Eye (tissue), 1 donor: ENCODE results near the gene LRRFIP1.

Experiments
- DNase-seq: peaks from one replicate; pipeline ENCODE4 v3.0.0-alpha.2; 2015

LRRFIP1 gene

DNA sequence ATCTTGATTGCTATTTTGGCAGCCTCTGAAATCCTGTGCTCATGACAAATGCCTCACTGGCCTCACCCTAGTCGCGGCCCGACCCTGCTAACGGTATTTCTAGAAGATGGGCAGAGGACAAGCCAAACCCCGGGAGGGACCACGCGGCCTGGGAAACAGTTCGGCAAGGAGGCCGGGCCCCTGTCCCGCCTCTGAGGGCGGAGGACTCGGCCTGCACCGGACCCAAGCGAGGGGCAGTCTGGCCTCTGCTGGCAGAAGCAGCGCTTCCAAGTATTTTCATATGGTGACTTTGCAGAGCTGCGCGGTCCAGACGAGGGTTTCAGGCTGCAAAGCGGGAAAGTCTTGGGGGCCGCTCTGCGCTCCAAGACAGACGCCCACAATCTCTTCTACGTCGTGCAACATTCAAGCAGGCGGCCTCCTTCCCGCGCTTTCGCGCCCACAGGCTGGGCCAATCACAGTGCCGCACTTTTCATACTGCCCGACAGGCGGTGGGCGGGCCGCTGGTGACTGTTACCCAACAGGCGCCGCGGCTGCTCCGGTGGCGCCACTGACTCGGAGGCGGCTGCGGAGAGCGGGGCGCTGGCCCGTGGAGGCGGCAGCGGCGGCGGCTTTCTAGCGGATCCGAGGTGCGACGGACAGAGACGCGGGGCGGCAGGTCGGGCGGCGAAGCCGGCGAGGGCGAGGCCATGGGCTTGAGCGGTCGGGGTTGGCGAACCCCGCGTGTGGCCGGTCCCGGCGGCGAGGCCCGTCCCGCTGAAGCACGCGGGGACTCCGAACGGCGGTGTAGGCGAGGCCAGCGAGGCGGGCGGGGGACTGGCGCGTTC lies 171.1 kb downstream of the LRRFIP1 start, which contains the start of gene RBM44:
Gene RBM44, plus strand, starts transcription at position 544 of the 824 bp plus-strand sequence. CDS start 14,831 bp downstream, outside the sequence.
- no peak for DNase-seq

GRCh38 chr2:237799060-237799428 lies 171.7 kb downstream of the LRRFIP1 start:
- DNase-seq, result no peak

DNA sequence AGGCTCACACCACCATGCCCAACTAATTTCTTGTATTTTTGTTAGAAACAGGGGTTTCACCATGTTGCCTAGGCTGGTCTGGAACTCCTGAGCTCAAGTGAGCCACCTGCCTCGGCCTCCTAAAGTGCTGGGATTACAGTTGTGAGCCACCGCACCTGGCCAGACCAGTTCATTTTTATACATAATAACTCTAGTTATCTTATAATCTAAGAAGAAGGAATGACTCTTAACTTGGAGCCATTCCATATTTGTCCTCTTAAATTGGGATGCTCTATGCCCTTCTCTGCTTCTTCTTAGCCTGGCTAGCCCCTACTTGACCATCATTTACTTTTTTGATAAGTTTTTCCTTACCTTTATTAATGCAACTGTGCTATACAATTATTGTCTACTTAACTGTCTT lies 174.1 kb downstream of the LRRFIP1 start:
- DNase-seq, result no peak

DNA sequence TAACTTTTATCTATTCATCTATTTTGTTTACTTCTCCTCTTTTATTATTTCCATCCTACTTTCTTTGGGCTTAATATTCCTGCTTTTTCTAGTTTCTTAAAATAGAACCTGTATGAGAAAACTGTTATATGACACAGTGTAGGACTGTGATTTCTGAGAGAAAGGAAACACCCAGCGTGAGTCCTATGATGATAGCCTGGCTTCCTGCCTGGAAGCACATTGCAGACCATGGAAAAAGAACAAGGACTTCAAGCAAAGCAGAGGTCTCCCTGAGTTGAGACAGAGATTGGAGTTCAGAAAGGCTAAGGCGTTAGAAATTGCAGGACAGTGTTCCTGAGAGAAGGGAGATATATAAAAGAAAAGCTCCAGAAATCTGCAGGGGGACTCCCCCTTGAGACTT lies 178.9 kb downstream of the LRRFIP1 start:
- DNase-seq, result no peak

DNA sequence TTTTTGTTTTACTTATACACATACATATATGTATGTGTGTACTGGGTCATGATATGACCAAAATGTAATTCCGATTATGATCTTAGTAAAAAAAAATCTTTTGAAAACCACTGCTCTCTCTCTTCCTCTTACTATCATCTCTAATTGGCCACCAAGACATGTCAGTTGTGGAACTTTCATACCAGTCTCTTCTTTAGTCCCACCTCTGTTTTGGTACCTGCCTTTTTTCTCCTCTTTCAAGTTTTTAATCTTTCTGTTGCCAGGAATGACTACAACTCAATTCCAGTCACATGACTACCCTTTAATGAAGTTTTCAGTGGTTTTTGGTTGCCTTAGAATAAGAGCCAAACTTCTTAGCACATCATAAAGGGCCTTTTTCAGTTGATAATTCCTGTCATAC lies 188.2 kb downstream of the LRRFIP1 start:
- DNase-seq, result no peak

DNA sequence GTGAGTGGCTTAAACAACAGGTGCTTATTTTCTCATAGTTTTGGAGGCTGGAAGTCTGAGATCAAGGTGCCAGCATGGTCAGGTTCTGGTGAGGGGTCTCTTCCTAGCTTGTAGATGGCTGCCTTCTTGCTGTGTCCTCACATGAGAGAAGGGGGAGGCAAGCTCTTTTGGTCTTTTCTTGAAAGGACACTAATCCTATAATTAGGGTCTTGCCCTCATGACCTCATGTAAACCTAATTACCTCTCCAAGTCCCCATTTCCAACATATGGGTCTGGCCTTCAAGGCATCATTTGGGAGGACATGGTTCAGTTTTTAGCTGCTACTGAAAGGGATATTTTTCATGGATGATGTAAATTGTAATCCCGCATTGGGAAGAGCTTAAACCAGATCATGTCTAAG lies 189.1 kb downstream of the LRRFIP1 start:
- DNase-seq, result no peak

- DNase-seq, result peak; percentile 6
Measured at GRCh38 chr2:237818066-237818473, 190.7 kb downstream of the LRRFIP1 start.

- no peak for DNase-seq
Measured at GRCh38 chr2:237819231-237819630, 191.8 kb downstream of the LRRFIP1 start.

- no peak for DNase-seq
Measured at GRCh38 chr2:237820421-237820820, 193.0 kb downstream of the LRRFIP1 start.

- no peak for DNase-seq
Measured at GRCh38 chr2:237823544-237823943, 196.2 kb downstream of the LRRFIP1 start.

- no peak for DNase-seq
Measured at GRCh38 chr2:237824085-237824484, 196.7 kb downstream of the LRRFIP1 start.

DNA sequence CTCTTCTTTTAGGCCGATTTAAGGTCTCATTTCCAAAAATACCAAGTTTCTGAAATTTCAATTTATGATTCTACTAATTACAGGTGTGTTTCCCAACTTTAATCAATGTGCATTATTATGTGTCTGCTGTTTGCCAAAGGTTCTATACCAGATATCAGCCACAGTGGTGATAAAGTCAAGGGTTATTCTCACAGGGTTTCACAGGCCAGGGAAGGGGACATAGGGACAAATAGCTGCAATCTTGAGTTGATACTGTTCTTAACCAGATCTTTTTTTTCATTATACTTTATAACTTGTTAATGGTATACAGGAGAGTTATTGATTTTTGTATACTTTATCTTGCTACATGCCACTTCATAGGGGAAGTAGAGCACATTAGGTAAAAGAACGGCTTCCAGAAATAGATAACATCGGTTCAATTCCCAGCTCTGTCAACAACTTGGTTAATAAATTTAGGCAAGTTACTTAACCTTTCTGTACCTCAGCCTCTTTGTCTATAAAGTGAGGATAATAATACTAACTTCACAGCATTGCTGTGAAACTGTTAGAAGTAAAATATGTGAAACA lies 200.1 kb downstream of the LRRFIP1 start:
- DNase-seq, result no peak
